Coronary artery (tissue), 2 donors: ENCODE data around the gene TPCN1.

Experiments used
- DNase-seq: peaks from one replicate; pipeline ENCODE4 v3.0.0-alpha.2; 2017; ENCODE audit warnings: low spot score
- H3K27ac ChIP-seq, 2 donors: fragments of 200-600 bp; sonication (generic); one replicate each; pipeline ENCODE4 v1.5.1; 2016 to 2019
- H3K4me3 ChIP-seq: fragments of 200-600 bp; sonication (generic); 2 replicates; pipeline ENCODE4 v1.5.1; 2016; ENCODE audit warnings: mild to moderate bottlenecking, moderate library complexity
- TF ChIP-seq, protein P1 (sequence below): fragments of 200-600 bp; sonication (generic); IDR thresholded peaks from one replicate; pipeline ENCODE4 v1.5.1; 2019; ENCODE audit warnings: antibody characterized with exemption

TPCN1 gene

DNA sequence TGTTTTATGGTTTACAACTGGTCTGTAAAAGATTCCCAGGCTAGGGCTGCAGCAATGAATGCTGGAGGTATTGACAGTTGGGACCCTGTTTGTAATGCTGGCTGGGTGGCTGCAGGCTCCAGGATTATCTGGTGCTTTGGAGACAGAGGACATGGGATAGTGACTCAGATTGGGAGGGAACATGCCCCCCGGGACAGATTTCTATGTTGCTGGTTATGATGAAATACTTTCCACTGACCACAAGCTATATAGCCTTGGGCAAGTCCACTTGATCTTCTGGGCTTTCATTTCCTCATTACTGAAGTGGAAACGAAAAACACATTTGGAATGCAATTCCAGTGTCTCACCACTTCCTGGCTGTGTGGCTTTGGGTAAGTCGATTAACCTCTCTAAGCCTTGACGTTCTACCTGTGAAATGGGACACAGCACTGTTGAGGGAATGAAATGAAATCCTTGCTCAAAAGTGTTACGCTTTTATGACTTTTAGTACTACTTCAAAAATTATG lies 6.3 kb upstream of the TPCN1 start:
- peak; percentile 86 for DNase-seq
- no peak overlapping the region for H3K4me3 ChIP-seq
- TF ChIP-seq, protein P1, sequence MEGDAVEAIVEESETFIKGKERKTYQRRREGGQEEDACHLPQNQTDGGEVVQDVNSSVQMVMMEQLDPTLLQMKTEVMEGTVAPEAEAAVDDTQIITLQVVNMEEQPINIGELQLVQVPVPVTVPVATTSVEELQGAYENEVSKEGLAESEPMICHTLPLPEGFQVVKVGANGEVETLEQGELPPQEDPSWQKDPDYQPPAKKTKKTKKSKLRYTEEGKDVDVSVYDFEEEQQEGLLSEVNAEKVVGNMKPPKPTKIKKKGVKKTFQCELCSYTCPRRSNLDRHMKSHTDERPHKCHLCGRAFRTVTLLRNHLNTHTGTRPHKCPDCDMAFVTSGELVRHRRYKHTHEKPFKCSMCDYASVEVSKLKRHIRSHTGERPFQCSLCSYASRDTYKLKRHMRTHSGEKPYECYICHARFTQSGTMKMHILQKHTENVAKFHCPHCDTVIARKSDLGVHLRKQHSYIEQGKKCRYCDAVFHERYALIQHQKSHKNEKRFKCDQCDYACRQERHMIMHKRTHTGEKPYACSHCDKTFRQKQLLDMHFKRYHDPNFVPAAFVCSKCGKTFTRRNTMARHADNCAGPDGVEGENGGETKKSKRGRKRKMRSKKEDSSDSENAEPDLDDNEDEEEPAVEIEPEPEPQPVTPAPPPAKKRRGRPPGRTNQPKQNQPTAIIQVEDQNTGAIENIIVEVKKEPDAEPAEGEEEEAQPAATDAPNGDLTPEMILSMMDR, result no peak
- peak overlapping the region; percentile 38 to 56 for H3K27ac ChIP-seq

GRCh38 chr12:113216027-113216426 lies 5.2 kb upstream of the TPCN1 start:
- no peak overlapping the region for H3K4me3 ChIP-seq
- no peak for DNase-seq
- TF ChIP-seq, protein P1, result no peak
- no peak overlapping the region for H3K27ac ChIP-seq

DNA sequence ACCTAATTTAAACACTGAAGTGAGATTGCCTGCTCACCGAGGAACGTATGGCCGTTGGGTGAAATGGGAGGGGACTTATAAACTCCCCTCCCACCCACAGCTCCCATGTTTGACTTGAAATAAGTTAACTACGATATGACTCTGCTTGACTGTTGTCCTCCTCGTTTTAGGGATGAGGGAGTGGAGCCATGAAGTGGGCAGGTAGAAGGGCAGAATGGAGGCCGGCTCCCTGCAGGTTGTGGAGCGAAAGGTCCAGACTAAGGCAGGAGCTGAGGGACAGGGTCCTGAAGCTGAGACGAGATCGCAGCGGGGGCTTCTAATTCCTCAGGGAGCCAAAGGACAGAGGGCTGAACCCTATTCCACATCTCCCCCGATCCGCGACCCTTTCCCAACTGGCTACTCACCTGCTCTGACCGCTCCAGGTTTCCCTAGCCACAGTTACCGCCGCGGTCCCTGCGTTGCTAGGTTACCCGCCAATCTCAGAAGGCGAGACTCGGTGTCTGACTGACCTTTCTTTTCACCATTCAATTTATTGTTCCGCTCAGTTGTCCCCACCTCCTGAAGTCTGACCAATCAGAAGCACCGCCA lies 577 bp upstream of the TPCN1 start:
- no peak for DNase-seq
- TF ChIP-seq, protein P1, result no peak
- Histone ChIP-seq H3K4me3 (peak overlapping the region; percentile 77), H3K27ac (peak overlapping the region; percentile 47 to 75)

DNA sequence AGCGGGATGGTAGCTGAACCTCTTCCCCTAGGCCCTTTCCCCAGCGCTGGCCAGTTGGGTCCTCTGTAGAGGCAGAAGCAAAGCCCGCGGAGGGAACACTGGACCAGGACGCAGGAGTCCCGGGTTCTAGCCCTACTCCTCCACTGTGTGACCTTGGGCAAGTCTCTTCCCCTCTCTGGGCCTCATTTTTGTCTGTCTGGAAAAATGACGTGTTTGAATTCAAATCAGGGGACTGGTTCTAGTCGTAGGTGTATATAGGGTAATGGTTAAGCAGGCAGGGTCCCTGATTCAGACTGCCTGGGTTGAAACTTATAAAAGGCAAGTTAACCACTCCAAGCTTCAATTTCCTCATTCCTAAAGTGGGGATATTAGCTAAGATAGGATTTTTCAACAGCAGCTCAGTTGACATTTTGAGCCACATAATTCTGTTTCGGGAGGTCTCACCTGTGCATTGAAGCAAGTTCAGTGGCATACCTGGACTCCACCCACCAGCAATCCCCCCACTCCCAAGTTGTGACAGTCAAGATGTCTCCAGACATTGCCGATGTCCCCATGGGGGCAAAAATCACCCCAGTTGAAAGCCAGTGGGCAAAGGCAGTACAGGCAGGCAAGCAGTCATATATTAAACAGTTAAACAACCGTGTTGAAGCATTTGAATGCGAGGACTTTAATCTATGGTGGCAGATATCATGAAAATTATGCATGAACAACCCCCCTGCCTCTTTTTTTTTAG lies 899 bp downstream of the TPCN1 start:
- no peak for DNase-seq
- TF ChIP-seq, protein P1, result no peak
- Histone ChIP-seq H3K27ac (peak overlapping the region; percentile 89 to 92), H3K4me3 (peak overlapping the region; percentile 83)

- TF ChIP-seq, protein P1, result no peak
- DNase-seq, result no peak
Observed at GRCh38 chr12:113222730-113223531, 1.7 kb downstream of the TPCN1 start.

DNA sequence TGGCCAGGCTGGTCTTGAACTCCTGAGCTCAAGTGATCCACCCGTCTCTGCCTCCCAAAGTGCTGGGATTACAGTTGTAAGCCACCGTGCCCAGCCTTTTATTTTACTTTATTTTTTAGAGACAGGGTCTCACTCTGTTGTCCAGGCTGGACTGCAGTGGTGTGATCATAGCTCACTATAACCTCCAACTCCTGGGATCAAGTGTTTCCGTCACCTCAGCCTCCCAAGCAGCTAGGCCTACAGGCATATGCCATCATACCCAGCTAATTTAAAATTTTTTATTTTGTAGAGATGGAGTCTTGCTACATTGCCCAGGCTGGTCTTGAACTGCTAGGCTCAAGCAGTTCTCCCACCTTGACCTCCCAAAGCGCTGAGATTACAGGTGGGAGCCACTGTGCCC lies 3.7 kb downstream of the TPCN1 start:
- Histone ChIP-seq H3K4me3 (no peak overlapping the region), H3K27ac (no peak overlapping the region)
- no peak for DNase-seq
- TF ChIP-seq, protein P1, result no peak

More at GRCh38 chr12:113222730-113223531, 1.7 kb downstream of the TPCN1 start:
- peak overlapping the region; percentile 89 to 92 for H3K27ac ChIP-seq
- peak overlapping the region; percentile 83 for H3K4me3 ChIP-seq
